NT2/D1 (cell line): ENCODE data around the gene UGT2B17.

Experiments
- SUZ12 ChIP-seq: IDR thresholded peaks from 2 replicates; pipeline ENCODE4 v1.6.1; 2011; ENCODE audit not compliant: insufficient read length, insufficient read depth; ENCODE audit errors: extremely low read depth
- YY1 ChIP-seq: IDR thresholded peaks from 2 replicates; pipeline ENCODE4 v1.6.1; 2011; ENCODE audit not compliant: insufficient read length, insufficient read depth
- ZNF274 ChIP-seq: IDR thresholded peaks from 2 replicates; pipeline ENCODE4 v1.6.1; 2011; ENCODE audit warnings: mild to moderate bottlenecking, low read depth, low read length

DNA sequence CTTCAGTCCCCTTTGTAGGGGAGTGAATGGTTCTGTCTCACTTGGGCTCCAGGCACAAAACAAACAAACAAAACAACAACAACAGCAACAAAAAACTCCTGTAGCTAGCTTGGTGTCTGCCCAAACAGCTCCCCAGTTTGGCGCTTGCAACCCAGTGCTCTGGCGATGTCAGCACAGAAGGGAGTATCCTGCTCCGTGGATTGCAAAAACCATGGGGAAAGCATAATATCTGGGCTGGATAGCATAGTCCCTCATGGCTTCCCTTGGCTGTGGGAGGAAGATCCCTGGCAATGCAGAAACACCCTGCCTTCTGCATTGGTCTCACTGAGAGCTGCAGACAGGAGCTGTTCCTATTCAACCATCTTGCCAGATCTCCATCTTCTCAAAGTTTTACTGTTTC, 39.7 kb downstream of the UGT2B17 start:
- TF ChIP-seq YY1 = no peak
- no peak for TF ChIP-seq ZNF274
- TF ChIP-seq SUZ12 = no peak
